SKM-1 treated with dmso at 0.1 percent for 144 hours (cell line): Measurements from ENCODE around the gene CARMIL3.

Experiments used
- DNase-seq: peaks from one replicate; lab custom pipeline; 2025; ENCODE audit not compliant: unreplicated experiment; lab: John Stamatoyannopoulos, UW

Gene CARMIL3

GRCh38 chr14:24113379-24113800 is 61.6 kb downstream of the CARMIL3 start:
- DNase-seq, result no peak

GRCh38 chr14:24113801-24114531 is 62.2 kb downstream of the CARMIL3 start:
- DNase-seq, result peak; percentile 80

- peak; percentile 97 for DNase-seq
Observed at GRCh38 chr14:24114532-24115421, 63.0 kb downstream of the CARMIL3 start, which contains the start of the genes DCAF11 and NRL. TSS of gene DCAF11 (plus strand) at chr14:24114777. CDS start at chr14:24115595, 818 bp downstream. TSS of gene NRL (minus strand) at chr14:24114949. CDS start at chr14:24082848, 32,101 bp downstream.

GRCh38 chr14:24115422-24116127 is 63.8 kb downstream of the CARMIL3 start:
- no peak for DNase-seq

DNA sequence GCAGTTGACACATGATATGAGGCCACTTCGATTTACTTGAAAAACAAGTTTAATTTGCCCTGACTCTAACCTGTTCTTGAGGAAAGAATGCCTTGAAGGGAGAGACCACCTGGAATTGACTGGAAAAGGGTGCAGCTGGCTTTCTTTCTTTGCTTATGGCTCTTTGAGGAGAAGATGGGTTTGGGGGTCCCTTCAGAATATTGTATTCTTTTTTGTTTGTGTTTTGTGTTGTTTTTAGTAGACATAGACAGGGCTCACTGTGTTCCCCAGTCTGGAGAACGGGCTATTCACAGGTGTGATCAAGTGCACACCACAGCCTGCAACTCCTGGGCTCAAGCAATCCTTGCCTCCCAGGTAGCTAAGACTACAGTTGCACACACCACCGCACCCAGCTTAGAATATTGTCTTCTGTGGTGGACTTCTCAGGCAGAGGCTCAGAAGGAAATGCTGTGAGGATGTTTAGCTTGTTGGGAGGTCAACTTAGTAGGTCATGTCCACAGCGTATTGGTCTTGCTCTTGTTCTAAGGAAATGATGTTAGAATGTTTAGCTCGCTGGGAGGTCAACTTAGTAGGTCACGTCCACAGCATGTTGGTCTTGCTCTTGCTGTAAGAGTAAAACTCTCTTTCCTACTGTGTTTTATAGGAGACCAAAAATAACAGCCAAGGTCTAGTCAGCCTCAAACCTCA is 64.5 kb downstream of the CARMIL3 start:
- no peak for DNase-seq

- DNase-seq, result no peak
Observed at GRCh38 chr14:24117179-24117578, 65.4 kb downstream of the CARMIL3 start.
